GM19395 (cell line): ENCODE data around the gene ROR2.

Experiments
- ATAC-seq: cut with Tn5 transposase; IDR thresholded peaks from one replicate; pipeline ENCODE4 v1.9.1; 2021; ENCODE audit warnings: mild to moderate bottlenecking, moderate library complexity; ENCODE audit not compliant: unreplicated experiment

ROR2 gene

GRCh38 chr9:91882627-91883026 is 67.4 kb downstream of the ROR2 start:
- ATAC-seq = no peak

GRCh38 chr9:91880378-91880972 is 69.6 kb downstream of the ROR2 start:
- no peak for ATAC-seq

GRCh38 chr9:91879231-91879630 is 70.8 kb downstream of the ROR2 start:
- no peak for ATAC-seq

GRCh38 chr9:91873637-91874051 is 76.4 kb downstream of the ROR2 start:
- no peak for ATAC-seq

- no peak for ATAC-seq
Observed at GRCh38 chr9:91868732-91869391, 81.2 kb downstream of the ROR2 start.

GRCh38 chr9:91867740-91868139 is 82.3 kb downstream of the ROR2 start:
- ATAC-seq = no peak

- no peak for ATAC-seq
Observed at GRCh38 chr9:91865041-91865440, 85.0 kb downstream of the ROR2 start.

- no peak for ATAC-seq
Observed at GRCh38 chr9:91864380-91864779, 85.6 kb downstream of the ROR2 start.

- ATAC-seq = no peak
Observed at GRCh38 chr9:91863469-91863868, 86.6 kb downstream of the ROR2 start.

- ATAC-seq = no peak
Observed at GRCh38 chr9:91858213-91859030, 91.6 kb downstream of the ROR2 start.

GRCh38 chr9:91857291-91858212 is 92.5 kb downstream of the ROR2 start:
- ATAC-seq = no peak

GRCh38 chr9:91856419-91856818 is 93.6 kb downstream of the ROR2 start:
- ATAC-seq = no peak

- no peak for ATAC-seq
Observed at GRCh38 chr9:91855196-91855595, 94.8 kb downstream of the ROR2 start.

GRCh38 chr9:91852801-91853347 is 97.2 kb downstream of the ROR2 start:
- ATAC-seq = no peak

GRCh38 chr9:91849694-91850093 is 100.3 kb downstream of the ROR2 start:
- no peak for ATAC-seq

- ATAC-seq = no peak
Observed at GRCh38 chr9:91848146-91848545, 101.9 kb downstream of the ROR2 start.

GRCh38 chr9:91847581-91848091 is 102.4 kb downstream of the ROR2 start:
- no peak for ATAC-seq

- no peak for ATAC-seq
Observed at GRCh38 chr9:91845879-91846278, 104.1 kb downstream of the ROR2 start.

- ATAC-seq = no peak
Observed at GRCh38 chr9:91844701-91845291, 105.2 kb downstream of the ROR2 start.

GRCh38 chr9:91844190-91844589 is 105.8 kb downstream of the ROR2 start:
- no peak for ATAC-seq
